NT2/D1 (cell line): Measurements from ENCODE around the gene FARP1.

Experiments used
- YY1 ChIP-seq: IDR thresholded peaks from 2 replicates; pipeline ENCODE4 v1.6.1; 2011; ENCODE audit not compliant: insufficient read length, insufficient read depth
- ZNF274 ChIP-seq: IDR thresholded peaks from 2 replicates; pipeline ENCODE4 v1.6.1; 2011; ENCODE audit warnings: mild to moderate bottlenecking, low read depth, low read length

GRCh38 chr13:98409281-98409680 is 266.4 kb downstream of the FARP1 start:
- TF ChIP-seq YY1 (no peak), ZNF274 (no peak)
